Cerebellar nuclear complex (tissue), 1 donor: ENCODE measurements around the gene FSCN2.
"Not testable (repeated sequence)": the region's sequence is repeated elsewhere in the genome, so short reads cannot be mapped to it uniquely, and the experiment has no call there.

Source experiments
- DNase-seq, 2 experiments: peaks; one replicate each; lab custom pipeline; 2025; lab: John Stamatoyannopoulos, UW

Gene FSCN2

DNA sequence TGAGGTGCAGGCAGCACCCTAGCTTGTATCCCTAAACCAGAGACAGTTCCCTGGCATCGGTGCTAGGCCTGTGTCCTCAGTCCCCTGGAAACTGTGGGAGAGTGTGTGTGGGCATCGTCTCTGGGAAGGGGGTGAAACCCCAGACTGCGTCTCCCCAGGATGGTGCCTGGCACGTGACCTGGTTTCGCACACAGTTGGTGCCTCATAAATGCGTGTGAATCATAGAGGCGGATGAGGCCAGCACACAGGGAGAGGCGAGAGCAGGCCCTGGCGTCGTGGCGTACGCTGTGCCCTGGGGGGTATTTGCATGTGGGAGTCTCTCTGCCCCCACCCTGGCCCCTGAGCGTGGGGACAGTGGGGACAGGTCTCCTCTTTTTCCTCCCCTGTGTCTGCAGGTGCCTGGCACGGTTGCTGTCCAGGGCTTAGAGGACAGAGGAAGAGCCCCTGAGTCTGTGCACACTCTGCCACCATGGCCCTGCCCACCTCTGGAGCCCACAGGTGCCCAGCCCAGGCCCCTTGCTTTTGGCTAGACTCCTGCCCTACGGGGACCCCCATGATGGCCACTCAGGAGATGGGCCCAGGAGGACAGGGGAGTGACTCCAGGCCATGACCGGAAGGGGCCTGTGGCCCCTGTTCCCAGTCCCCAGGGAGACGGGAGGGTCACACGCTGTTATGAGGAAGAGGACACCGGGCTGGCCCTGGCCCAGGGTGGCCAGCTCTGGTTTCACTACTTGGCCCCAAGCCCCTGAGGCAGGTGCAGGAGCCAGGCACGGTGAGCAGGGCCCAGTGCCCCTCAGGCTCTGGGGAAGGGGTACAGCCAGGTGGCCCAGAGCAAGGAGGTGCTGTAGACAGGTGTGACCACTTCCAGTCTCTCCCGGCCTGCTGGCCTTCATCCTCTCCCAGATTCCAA lies 1.3 kb upstream of the FSCN2 start:
- no peak for DNase-seq

GRCh38 chr17:81528384-81528650 lies 140 bp downstream of the FSCN2 start:
- DNase-seq: no peak

DNA sequence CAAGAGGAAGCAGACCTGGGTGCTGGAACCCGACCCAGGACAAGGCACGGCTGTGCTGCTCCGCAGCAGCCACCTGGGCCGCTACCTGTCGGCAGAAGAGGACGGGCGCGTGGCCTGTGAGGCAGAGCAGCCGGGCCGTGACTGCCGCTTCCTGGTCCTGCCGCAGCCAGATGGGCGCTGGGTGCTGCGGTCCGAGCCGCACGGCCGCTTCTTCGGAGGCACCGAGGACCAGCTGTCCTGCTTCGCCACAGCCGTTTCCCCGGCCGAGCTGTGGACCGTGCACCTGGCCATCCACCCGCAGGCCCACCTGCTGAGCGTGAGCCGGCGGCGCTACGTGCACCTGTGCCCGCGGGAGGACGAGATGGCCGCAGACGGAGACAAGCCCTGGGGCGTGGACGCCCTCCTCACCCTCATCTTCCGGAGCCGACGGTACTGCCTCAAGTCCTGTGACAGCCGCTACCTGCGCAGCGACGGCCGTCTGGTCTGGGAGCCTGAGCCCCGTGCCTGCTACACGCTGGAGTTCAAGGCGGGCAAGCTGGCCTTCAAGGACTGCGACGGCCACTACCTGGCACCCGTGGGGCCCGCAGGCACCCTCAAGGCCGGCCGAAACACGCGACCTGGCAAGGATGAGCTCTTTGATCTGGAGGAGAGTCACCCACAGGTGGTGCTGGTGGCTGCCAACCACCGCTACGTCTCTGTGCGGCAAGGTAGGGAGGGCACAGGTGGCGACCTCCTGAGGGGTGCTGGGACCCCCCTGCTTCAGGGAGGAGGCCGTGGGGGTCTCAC lies 667 bp downstream of the FSCN2 start:
- no peak for DNase-seq

- no peak for DNase-seq
These were observed 1.2 kb downstream of the FSCN2 start for GRCh38 chr17:81529437-81529803.

DNA sequence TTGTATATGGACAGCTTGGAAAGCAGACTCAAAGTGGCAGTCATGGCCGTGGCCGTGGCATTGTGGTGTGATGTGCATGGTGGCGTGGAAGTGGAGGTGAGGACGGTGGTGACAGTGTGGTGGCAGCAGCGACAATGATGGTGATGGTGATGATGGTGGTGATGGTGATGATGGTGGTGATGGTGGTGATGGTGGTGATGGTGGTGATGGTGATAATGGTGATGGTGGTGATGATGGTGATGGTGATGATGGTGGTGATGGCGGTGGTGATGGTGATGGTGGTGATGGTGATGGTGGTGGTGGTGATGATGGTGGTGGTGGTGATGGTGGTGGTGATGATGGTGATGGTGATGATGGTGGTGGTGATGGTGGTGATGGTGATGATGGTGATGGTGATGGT lies 2.8 kb downstream of the FSCN2 start:
- DNase-seq: not testable (repeated sequence)

- DNase-seq: not testable (repeated sequence)
These were observed 3.8 kb downstream of the FSCN2 start for GRCh38 chr17:81531998-81532404.

DNA sequence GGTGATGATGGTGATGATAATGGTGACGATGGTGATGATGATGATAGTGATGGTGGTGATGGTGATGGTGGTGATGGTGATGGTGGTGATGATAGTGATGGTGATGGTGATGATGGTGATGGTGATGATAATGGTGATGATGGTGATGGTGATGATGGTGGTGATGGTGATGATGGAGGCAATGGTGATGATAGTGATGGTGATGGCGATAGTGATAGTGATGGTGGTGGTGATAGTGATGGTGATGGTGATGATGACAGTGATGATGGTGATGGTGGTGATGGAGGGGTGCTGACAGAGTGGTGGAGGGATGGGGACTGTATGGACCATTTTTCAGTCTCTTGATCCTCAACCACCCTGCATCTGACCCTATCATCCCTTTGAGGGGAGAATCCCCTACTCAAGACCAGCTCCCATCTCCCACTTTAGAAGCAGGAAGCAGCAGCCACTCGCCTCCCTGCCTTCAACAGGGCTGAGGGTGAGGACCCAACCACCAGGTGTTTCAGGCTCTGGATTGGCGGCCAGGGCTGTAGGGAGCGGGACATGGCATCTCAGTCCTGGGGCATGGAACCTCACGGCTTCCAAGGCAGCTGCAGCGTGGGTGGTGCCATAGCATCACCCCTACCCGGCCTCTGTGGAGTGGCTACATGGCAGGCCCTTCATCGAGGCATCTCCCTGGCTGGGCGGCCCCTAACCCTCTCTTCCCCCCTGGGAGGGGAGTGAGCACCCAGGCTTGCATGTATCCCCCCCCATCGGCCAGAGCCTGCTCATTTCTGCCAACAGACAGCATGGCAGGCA lies 4.5 kb downstream of the FSCN2 start:
- DNase-seq: no peak

- DNase-seq: no peak
These were observed 5.4 kb downstream of the FSCN2 start for GRCh38 chr17:81533339-81534141.

- no peak for DNase-seq
These were observed 6.2 kb downstream of the FSCN2 start for GRCh38 chr17:81534157-81535006.

DNA sequence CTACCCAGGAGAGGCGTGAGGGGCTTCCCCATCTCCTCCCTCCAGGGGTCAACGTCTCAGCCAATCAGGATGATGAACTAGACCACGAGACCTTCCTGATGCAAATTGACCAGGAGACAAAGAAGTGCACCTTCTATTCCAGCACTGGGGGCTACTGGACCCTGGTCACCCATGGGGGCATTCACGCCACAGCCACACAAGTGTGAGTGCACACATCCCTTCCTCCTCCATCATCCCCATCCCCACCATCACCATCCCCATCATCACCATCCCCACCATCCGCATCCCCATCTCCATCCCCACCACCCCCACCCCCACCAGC lies 6.8 kb downstream of the FSCN2 start:
- no peak for DNase-seq

DNA sequence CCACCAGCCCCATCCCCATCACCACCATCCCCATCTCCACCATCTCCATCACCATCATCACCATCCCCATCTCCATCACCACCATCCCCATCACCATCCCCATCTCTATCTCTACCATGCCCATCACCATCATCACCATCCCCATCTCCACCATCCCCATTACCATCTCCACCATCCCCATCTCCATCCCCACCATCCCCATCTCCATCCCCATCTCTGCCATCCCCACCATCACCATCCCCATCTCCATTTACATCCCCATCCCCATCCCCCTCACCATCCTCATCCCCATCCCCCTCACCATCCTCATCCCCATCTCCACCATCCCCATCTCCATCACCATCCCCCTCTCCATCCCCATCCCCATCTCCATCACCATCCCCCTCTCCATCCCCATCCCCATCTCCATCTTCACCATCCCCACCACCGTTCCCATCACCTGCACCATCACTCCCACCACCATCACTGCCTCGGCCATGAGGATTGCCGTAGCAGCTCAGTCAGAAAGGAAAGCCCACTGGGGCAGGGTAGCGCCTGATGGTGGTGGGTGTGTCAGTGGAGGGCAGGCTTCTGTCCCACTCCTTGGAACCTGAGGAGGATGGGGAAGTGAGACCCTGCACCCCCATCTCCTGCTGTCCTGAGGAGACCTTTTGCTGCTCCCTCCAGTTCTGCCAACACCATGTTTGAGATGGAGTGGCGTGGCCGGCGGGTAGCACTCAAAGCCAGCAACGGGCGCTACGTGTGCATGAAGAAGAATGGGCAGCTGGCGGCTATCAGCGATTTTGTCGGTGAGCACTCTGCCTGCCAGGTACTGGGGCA lies 7.5 kb downstream of the FSCN2 start:
- DNase-seq: no peak

DNA sequence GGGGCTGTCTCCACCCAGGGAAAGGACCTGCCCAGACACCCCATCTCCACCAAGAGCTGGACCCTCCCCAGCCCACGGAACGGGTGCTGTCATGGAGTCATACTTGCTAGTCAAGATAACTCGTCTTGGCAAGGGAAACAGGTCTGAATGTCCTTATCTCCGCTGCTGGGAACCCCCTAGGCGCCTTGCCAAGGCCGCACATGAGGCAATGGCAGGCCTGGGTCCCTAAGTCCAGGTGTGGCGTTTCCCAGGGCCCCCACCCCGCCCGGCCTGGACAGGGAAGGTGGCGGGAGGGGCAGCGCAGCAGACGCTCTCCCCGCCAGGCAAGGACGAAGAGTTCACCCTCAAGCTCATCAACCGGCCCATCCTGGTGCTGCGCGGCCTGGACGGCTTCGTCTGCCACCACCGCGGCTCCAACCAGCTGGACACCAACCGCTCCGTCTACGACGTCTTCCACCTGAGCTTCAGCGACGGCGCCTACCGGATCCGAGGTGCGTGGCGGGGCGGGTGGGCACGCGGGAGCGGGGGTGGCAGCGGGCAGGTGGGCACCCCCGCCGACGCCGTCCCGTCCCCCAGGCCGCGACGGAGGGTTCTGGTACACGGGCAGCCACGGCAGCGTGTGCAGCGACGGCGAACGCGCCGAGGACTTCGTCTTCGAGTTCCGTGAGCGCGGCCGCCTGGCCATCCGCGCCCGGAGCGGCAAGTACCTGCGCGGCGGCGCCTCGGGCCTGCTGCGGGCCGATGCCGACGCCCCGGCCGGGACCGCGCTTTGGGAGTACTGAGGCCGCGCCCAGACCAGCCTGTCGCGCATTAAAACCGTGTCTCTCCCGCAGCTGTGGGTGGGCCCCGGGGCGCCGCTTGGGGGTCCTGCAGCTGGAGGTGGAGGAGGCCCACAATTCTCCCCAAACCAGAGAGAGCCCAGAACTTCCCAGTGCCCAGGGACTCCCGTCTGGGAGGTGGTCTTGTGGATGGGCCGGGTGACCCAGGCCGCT lies 8.4 kb downstream of the FSCN2 start:
- no peak for DNase-seq

DNA sequence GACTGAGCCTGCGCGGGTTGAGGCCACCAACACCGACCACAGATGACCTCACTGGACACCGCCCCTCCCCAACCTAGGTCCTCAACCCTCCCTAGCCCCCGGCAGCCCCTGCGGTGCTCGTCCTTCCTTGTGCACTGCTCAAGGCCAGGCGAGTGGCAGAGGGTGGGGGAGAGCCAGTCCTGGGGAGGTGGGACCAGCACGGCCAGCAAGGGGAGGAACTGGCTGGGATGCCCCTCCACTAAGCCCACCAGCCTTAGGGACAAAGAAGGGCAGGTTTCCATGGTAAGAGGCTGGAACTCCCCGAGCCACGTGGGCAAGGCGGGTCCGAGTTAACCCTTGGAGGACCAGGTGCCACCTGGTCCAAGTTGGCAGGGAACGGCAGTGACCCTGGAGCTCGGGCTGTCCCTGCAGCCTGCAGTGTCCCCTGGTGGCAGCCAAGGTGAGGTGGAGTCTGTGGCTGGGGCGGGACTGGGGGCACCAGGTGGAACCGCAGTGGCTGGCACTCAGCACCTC lies 9.2 kb downstream of the FSCN2 start:
- no peak for DNase-seq

- DNase-seq: no peak
These were observed 9.8 kb downstream of the FSCN2 start for GRCh38 chr17:81537856-81538555.

GRCh38 chr17:81538651-81539570 lies 10.7 kb downstream of the FSCN2 start:
- no peak for DNase-seq

DNA sequence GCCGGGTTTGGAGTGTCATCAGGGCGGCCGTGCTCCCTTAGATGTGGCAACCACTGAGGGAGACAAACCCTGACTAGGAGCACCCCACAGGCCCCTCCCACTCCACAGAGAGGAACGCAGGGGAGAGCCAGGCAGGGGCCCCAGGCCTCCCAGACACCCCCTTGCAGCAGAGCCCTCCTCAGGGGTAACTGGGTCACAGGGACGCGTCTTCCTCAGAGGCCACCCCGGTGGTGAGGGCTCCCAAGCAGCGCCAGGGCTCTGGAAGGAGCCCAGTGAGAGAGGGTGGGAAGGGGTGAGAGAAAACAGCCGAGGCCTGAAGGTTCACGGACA lies 11.4 kb downstream of the FSCN2 start:
- no peak for DNase-seq
